Measurements from ENCODE around the gene TMEM53.

DNA sequence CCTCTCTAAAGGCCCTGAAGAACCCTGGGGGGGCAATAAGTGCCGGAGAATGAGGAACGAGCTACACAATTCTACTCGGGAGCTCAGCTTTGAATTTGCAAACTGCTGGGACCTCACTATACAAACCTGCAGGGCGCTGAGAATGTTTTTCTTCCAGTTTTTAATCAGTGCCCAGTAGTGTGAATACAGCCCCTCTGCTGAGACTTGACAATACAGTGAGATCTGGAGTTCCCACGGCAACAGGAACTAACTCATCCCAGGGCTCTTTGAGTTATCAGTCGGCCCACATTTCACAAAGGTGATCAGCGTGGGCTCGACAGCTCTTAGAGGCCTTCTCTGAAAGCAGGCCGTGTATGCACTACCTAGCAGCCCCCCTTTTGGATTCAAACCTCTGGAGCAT lies 41.7 kb downstream of the TMEM53 start:
- TF ChIP-seq TEAD4 (IDR thresholded peaks at IDR 0.05; ENCODE audit: borderline replicate concordance, insufficient read depth) (no peak), NFIC (IDR thresholded peaks at IDR 0.05; ENCODE audit: borderline replicate concordance) (no peak), RCOR1 (IDR thresholded peaks at IDR 0.05; ENCODE audit: low read length) (no peak), SIN3A (IDR thresholded peaks at IDR 0.05; ENCODE audit: borderline replicate concordance, low read depth, low read length) (no peak), FOXM1 (IDR thresholded peaks at IDR 0.05; ENCODE audit: low read depth) (no peak), YY1 (IDR thresholded peaks at IDR 0.05; ENCODE audit: low read depth) (no peak)
